HG03175 (cell line): ENCODE data around the gene SPTBN1.

ENCODE experiments used
- ATAC-seq: cut with Tn5 transposase; IDR thresholded peaks from one replicate; pipeline ENCODE4 v1.9.1; 2021; ENCODE audit warnings: mild to moderate bottlenecking, moderate library complexity; ENCODE audit not compliant: unreplicated experiment

SPTBN1 gene

DNA sequence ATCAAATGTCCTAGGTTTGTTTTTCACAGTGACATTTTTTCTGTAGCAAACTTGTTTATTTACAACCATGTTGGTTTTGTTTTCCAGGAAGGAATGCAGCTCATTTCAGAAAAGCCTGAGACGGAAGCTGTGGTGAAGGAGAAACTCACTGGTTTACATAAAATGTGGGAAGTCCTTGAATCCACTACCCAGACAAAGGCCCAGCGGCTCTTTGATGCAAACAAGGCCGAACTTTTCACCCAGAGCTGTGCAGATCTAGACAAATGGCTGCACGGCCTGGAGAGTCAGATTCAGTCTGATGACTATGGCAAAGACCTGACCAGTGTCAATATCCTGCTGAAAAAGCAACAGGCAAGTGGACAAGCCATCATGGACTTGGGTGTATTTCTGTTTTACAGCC, 188.1 kb downstream of the SPTBN1 start:
- ATAC-seq = no peak

- no peak for ATAC-seq
These were observed 190.2 kb downstream of the SPTBN1 start for GRCh38 chr2:54646170-54646927.

GRCh38 chr2:54648256-54648655, 192.1 kb downstream of the SPTBN1 start:
- no peak for ATAC-seq

GRCh38 chr2:54649191-54649590, 193.1 kb downstream of the SPTBN1 start:
- ATAC-seq = no peak

DNA sequence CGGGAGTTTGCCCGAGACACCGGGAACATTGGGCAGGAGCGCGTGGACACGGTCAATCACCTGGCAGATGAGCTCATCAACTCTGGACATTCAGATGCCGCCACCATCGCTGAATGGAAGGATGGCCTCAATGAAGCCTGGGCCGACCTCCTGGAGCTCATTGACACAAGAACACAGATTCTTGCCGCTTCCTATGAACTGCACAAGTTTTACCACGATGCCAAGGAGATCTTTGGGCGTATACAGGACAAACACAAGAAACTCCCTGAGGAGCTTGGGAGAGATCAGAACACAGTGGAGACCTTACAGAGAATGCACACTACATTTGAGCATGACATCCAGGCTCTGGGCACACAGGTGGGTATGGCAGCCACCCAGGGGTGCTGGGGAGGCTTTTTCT, 193.5 kb downstream of the SPTBN1 start:
- no peak for ATAC-seq

DNA sequence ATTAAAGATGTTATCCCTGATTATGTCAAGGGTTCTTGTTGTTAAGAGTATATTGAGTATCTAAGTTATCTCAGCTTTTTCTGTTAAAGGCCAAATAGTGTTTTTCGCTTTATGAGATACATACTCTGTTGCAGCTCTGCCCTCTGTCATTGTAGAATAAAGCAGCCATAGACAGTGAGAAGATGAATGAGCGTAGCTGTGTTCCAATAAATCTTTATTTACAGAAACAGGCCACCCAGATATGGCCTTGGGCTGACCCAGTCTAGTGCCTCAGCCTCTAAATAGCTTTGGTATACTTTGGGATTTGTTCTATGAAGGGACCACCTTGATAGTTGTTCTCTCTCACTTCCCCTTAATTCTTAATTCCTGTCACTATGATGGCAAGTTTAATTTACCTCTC, 194.5 kb downstream of the SPTBN1 start:
- ATAC-seq = no peak

GRCh38 chr2:54651291-54651690, 195.2 kb downstream of the SPTBN1 start:
- ATAC-seq = no peak

DNA sequence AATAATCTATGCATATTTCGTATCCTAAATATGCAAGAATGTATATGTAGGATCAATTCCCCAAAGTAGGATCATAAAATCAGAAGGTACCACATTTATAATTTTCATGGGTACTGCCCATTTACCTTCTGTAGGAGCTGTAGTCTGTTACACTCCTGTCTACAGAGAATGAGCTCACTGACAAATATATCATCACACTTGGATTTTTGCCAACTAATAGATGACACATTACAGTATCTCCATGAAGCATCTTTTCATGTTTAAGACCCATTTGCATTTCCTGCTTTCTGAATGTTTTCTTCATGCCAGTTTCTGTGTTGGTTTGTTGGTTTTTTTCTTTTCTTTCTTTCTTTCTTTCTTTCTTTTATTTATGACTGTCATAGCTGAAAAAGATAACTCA, 196.4 kb downstream of the SPTBN1 start:
- ATAC-seq = peak; percentile 94

DNA sequence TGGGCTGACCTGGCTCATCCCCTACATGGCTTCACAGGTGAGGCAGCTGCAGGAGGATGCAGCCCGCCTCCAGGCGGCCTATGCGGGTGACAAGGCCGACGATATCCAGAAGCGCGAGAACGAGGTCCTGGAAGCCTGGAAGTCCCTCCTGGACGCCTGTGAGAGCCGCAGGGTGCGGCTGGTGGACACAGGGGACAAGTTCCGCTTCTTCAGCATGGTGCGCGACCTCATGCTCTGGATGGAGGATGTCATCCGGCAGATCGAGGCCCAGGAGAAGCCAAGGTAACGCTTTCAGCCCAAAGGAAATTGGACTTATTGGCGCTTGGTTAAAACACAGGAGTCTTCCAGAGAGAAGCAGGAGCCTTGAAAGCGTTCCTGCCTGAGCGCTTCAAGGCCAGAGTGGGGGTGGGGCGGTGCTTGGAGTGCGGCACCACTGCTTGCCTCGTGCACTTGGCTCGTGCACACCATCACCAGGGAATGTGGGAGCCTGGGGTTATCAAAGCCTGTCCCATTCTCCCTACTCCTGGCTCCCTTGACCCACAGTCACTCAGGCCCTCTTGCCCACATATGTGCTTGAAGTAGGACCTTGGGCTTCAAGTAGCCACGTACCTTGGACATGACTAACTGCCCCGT, 197.6 kb downstream of the SPTBN1 start:
- no peak for ATAC-seq

GRCh38 chr2:54655046-54655809, 199.1 kb downstream of the SPTBN1 start:
- ATAC-seq = no peak

DNA sequence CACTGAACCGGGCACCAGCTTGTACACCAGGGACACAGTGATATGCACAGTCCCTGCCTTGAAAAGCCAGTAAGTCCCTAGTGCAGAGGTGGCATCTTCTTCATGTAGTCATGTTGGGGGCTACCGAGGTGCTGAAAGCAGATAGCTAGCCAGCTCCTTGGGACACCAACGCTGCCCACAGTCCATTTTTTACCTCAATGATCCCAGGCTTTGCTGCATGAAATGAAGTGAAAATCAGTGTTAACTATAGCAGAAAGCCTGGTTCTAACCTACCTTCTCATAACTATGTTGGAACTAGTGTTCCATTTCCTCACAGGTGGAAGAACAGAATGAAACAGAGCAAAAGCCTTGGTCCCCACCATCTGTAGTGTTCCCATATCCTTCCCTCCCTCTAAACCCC, 200.7 kb downstream of the SPTBN1 start:
- no peak for ATAC-seq

- no peak for ATAC-seq
These were observed 201.5 kb downstream of the SPTBN1 start for GRCh38 chr2:54657664-54658083.

- no peak for ATAC-seq
These were observed 202.5 kb downstream of the SPTBN1 start for GRCh38 chr2:54658564-54659071.

DNA sequence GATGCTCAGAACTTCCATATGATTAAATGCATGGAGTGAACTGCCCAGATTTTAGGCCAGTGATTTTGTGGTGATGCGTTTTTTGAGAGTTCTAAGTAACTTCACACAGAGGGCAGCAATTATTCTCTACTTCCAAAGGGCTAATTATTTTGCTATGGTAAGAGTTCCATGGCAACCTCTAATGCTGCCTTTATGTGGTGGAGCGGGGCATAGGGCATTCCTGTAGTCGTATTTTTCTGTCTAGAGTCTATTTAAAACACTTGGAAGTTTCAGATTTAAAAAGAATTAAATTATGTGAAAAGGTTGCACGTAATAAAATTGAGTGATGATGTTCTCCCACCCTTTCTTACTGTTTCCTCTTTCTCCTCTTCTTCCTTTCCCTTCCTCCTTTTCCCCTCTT, 203.4 kb downstream of the SPTBN1 start:
- ATAC-seq = no peak

- no peak for ATAC-seq
These were observed 204.6 kb downstream of the SPTBN1 start for GRCh38 chr2:54660752-54661151.

- no peak for ATAC-seq
These were observed 207.4 kb downstream of the SPTBN1 start for GRCh38 chr2:54663424-54664030.

GRCh38 chr2:54664238-54664786, 208.2 kb downstream of the SPTBN1 start:
- no peak for ATAC-seq

DNA sequence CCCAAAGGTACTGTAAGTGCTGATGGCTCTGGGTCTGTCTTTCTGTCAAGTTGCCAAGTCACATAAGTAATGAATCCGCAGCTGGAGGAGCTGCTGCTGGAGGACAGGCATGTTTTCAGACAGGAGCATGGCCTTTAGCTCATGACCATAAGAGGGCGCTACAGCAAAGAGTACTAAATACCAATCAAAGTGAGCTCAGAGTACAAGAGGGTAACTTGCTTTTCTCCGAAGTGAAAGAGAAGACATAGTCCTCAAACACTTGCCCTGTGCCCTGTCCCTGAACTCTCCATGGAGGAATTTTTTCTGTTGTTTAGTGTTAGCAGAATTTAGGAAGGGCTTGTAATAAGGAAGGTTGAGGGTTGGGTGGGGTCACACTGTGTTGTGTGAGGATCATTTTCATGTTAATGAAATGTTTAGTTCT, 209.3 kb downstream of the SPTBN1 start:
- peak; percentile 42 for ATAC-seq

DNA sequence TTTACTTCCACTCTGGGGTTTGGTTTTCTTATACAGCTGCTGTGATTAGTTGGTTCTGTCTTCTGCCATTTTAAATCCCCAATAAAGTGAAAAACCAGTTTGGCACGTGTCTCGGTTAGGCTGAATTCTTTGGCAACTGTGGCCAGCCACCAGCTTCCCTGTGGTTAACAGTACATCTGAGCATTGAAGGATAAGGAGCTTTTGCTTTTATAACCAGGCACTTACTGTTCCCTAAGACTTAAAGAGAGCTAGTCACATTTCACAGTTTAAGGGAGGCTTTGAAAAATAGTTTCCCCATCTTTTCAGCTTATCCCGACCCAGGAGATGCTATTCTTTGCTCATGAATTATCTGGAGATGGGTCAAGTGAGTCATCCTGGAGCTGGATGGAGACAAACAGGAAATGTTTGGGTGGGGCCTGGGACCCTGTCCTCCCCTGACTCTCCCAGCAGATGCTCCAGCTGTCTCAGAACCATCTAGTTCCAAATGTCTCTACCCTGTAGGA, 210.1 kb downstream of the SPTBN1 start:
- ATAC-seq = no peak

DNA sequence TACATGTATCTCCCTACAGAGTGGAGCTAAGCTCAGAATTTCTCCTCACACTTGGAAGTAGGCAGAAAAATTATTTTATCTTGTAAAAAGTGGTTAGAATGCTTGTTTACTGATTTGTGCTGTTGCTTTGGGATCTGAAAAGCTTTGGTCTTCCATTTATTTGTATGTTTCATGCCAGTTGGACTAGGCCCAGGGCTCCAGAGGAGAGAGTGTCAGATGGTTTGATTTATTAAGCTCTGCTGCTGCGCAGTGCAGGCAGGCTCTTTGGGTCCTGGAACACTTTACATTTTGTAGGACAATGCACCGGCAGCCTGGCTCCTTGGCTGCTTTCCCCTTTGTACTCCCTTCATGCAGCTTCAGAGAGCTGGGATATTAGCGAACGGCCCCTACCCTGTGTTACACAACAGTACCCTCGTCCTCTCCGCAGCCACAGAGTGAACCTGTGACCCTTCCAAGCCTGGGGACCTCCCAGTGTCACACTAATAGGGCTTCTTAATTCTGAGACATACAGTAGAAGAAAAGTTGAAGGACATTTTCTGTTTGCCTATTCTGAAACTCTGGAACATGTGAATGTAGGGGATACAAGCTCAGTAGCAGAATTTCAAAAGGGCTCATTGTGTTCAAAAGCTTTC, 210.6 kb downstream of the SPTBN1 start:
- ATAC-seq = no peak
